HG03521 (cell line): ENCODE data around the gene RAB6B.

ENCODE experiments used
- ATAC-seq: cut with Tn5 transposase; IDR thresholded peaks from one replicate; pipeline ENCODE4 v1.9.1; 2021; ENCODE audit warnings: mild to moderate bottlenecking, moderate library complexity; ENCODE audit not compliant: unreplicated experiment

The RAB6B gene

DNA sequence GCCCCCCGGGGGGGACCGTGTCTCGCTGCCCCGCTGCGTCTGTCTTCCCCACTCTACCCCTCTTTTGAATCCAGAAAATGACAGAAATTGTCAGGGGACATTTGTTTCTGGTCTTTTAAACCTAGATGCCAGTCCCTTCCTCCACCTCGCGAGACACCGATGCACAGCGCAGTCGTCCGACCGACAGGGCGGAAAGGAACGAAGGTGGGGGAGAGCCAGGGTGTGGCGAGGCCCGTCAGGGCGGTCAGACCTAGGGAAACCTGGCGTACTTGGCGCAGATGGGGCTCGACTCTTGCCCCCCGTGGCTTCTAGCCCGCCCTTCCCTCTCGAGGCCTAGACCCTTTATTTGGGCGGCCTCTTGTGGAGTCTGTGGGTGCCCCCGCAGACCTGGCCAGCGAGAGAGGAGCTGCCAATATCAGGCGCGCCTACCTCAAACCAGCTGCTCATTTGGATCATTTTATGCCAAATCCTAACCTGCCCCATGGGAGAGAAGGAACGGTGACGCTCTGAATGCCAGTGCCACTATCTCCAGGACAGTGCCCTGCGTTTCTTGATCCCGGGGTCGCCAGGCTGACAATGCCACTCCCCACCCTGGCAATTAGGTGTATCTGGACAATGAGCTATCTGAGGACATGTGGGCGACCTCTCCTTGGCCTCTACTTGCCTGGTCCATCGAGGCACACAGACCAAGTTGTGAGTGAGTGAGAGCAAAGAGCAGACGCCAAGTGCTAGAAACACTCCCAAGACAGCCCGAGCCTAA lies 500 bp upstream of the RAB6B start:
- no peak for ATAC-seq

DNA sequence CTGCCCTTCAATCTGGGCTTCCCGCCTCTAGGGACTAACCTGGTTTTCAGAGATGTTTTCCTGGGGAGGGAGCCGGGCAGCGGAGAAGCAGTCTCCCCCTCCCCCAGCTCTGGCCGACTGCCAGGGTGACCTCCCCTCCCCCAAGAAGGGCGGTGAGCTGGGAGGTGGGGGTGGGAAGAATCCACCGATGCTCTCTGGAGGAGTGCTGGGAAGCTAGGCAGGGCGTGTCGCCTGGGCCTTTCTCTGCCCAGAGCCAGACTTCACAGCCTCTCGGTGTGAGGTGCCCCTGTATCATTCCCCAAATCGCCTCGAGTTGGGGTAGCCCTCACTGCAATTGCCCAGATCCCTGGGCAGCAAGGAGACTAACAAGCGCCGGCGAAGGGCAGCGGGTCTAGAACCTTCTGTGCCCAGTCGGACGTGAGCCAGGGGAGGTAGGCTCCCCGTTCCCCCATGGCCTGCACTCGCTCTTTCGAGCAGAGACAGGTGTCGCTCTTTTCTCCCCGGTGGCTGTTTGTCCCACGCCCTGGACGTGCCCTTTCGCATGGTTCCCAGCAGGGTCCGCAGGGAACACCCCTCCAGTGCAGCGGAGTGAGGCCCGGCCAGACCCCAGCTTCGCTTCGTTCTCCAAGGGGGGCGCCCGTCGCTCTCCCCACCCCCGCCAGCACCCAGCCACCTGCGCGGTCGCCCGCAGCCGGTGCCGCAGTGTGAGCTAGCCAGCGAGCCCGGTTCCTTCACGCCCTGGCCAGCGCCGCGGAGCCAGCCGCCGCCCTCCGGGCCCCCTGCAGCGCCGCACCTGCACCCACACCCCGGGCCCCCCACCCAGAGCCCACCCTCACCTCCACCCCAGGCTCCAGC lies 1.1 kb downstream of the RAB6B start:
- ATAC-seq, result no peak

DNA sequence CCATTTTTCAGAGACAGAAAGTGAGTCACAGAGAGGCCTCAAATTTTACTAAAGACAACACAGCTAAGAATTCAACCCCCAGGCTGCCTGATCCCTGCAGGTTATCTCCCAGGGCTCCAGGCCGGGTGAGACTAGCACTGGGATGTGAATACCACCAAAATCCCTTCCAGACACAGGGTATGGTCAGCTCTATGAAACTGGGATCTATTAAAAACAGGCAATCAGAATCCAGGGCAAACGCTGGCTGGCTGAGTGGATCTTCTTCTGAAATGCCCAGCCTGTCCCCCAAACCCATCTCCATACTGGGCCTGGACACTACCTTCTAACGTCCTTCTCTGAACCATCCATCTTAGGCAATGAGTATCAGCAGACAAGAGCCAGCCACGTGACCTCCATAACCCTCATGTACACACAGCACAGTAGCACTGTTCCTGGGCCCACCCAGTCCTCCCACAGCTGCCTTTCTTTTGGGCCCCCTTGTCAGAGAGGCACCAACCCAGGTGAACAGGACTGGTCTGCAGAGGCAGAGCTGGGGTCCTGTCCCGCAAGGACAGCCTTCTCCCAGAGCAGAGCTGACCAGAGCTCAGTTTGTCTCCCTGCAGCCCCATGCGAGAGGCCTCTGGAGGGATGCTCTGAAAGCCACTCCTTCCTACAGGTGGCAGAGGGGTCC lies 1.9 kb downstream of the RAB6B start:
- no peak for ATAC-seq

DNA sequence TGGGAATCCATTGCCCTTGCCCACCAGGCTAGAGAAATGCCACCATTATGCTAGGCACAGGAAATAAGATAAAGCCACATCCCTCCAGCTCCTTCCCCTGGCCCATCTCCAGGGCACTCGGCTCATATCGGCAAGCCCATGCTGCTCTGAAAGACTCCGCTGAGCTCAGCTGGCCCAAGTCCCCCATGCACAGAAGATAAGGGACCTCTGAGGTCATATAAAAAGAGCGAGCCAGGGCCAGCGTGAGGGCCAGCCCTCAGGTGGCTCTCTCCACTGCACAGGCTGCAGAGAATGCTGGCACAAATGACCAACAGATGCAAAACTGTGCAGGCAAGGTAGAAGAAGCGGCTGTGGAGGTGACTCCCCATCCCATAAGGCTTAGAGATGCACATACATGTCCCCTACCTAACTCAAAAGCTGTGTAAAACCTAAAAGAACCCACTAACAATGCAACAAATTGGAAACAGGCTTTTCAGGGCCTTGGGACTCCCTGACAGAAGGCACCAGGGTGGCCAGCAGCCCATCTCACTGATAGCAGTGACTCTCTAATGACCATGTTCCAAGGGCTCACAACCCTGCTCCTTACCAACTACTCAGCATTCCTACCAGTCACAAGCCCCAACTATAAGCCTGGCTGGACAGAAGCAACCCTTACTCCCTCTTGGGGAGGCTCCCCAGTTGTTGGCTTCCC lies 3.0 kb downstream of the RAB6B start:
- no peak for ATAC-seq

DNA sequence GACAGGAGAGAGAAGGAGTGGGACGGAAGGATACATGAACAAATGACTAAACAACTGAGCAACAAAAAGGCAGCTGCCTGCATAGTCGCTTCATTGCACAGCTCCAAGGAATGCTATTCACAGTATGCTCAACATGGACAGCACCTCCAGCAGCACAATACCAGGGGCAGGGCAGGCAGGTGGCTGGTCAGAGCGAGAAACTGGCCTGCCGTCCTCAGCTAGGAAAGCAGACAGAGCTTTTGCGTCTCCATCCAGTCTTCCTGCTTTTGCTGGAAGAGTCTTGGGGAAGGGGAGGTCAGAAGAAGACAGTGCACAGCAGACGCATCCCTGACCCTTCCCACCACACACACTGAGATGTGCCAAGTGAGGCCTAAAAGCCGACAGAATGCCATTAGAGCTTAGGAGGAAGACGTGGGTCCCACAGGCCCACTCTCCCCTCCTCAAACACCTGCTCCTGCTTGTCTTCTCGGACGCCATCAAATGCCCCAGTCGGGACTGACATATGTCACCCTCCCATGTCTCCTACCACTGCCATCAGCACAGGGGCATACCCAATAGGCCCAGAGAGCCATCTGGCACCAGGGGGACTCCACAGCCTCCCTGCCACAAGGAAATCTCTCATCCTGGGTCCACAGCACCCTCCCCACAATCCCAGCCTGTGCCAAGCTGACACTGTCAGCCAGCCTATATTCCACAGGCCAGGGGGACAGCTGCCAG lies 3.9 kb downstream of the RAB6B start:
- no peak for ATAC-seq

DNA sequence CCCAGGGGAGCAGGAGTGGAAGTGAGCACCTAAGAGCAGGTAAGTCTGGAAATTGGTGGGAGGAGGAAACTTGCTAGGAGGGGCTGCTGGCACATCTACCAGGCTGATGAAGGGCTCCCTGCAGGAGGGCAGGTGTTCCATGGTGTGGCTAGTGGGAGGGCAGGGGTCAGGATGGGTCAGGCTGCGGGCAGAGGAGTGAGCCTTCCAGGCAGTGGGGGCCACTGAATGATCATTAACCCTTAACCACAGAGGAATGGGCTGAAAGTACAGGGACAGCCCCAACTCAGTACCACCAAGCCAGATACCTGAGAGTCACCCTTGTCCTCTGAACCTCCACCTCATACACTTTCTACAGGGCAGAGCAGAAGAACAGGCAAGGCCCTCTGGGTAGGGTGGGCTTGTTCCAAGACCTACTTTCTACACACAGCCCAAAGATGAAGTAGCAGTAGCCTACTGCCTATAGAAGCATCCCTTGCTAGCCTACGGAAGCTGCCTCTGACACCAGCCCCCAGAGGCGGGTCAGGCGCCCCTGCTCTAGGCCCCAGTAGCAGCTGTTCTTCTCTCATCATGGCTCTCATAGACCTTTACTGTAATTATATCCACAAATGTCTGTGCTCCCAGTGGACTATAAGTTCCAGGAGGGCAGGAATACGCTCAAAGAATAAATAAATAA lies 4.6 kb downstream of the RAB6B start:
- no peak for ATAC-seq

DNA sequence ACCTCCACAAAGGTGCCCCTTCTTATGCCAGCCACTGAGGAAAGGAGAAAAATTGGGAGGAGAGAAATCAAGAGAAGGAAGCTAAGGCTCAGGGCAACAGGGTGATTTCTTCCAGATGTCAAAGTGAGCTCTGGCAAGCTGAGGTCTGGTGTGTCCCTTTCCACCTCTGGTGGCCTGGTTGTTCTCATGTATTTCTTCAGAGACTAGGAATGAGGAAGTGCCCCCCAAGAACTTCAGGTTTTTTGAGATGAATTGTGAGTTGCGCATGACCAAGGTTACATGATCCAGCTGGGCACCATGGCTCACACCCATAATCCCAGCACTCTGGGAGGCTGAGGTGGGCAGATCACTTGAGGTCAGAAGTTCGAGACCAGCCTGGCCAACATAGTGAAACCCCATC lies 5.6 kb downstream of the RAB6B start:
- no peak for ATAC-seq

DNA sequence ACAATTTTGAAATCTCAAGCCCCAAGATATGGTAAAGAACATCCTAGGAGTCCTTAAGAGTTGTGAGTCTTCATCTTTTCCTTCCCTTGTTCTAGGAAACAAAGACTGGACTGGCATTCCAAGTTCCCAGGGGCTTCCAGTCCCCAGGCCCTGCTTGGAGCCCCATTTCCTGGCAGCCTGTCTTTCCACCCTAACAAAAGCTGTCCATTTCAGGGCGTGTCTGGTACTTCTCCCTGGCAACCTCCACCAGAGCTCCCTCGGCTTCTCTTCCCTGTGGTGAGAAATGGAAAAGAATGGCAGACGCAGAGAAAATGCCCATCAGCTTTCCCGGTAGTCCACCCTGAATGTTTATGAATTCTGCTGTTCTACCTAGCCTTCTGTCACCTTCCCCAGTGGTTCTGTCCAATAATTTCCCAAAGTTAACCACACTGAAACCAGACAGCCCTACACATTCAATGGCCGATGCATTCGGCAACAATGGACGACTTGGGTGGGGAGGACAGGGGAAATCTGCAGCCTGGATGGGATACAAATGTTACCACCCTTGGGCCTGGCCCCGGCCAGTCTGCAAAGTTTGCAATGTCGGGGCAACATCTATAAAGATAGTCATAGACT lies 6.8 kb downstream of the RAB6B start:
- ATAC-seq, result no peak

DNA sequence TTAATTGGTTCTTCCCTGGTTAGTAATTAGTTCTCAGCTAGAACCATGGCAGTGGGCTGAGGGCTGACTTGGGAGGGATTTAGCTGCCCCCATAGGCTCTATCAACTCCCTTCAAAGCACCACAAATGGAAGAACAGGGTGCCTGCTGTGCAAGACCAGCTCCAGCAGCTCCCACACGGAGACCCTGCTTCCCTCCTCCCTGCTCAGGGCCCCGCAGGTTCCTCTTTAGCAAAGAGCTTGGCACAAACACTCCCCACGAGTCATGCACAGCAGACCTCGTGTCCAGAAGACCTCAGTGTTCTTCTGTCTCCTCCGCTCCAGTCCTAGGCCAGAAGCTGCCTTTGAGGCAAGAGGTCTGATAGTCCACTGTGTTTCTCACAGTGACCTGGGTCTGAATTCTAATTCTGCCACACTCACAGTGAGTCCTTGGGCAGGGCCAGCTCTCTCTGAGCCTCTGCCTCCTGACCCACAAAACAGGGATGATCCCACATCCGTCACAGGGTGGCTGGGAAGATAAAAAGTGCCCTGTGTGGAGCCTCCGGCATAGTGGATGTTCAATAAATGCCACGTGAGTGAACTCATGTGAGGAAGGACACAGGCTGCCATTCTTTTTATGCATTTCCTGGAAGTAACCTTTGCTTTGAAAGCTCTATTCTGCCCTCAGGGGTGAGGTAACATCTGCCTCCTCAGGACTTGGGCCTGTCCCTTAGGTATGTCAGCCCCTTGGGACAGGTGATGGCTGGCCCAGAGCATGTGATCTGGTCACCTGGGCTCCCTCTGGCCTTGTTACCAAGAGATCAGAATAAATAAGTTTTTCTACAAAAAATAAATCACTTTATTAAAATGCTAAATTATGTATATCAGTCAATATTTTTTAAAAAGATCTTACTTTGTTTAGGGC lies 7.6 kb downstream of the RAB6B start:
- no peak for ATAC-seq

DNA sequence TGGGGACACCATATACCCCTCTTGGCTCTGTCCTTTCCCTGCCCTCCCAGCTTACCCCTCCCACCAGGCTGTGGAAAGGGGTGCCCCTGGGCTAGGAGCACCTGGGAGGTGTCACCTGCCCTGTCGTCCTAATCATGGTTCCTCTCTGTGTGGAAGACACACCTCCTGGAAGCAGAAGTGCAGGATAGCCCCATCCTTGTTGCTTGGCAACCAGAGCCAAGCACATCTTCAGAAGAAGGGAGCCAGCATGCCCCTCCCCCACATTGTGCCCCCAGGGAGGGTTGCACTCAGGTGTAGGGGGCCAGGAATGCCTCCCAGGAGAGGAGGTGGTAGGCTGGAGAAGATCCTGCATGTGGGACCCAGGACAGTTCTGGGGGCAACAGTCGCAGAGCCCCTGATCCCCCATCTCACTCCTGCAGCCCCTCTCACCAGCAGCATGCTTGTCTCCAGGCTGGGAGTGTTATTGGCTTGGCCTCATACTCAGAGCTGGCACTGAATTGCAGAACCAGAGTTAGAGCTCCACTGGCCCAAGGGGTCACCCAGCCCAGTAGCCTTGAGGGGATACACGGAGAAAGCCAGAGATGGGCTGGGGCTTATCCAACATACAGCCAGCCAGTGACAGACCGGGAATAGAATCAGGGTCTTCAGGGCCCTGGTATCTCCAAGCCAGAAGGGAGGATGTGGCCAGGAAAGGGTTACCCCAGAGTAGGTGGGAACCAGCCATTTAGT lies 8.4 kb downstream of the RAB6B start:
- no peak for ATAC-seq

DNA sequence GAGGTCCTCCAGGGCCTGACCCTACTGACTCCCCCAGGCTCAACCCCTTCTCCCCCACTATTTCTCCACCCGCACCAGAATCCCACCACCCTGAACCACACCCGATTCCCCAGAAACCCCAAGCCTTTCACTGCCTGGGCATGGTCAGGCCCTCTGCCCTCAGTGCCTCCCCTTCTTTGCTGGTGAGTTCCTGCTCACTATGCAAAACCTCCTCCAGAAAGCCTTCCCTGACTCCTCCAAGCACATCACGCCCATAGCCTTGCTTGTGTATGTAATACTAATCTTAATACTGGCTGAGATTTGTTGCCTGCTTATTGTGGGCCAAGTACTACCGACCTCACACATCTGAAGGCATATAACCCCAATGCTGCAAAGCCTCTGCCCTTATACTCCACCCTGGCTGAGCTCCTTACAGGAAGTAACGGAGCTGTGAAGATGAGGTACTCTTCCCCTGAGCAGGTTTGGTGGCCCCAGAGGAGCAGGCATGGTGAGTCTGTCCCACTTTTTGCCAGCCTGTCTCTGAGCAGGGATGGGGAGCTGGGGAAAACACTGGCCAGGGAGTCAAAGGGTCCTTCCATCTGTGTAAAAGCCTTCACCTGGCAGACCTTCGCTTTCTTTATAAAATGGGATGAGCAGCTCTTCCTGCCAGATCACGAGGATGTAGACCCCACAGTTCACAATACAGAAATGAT lies 9.5 kb downstream of the RAB6B start:
- no peak for ATAC-seq

DNA sequence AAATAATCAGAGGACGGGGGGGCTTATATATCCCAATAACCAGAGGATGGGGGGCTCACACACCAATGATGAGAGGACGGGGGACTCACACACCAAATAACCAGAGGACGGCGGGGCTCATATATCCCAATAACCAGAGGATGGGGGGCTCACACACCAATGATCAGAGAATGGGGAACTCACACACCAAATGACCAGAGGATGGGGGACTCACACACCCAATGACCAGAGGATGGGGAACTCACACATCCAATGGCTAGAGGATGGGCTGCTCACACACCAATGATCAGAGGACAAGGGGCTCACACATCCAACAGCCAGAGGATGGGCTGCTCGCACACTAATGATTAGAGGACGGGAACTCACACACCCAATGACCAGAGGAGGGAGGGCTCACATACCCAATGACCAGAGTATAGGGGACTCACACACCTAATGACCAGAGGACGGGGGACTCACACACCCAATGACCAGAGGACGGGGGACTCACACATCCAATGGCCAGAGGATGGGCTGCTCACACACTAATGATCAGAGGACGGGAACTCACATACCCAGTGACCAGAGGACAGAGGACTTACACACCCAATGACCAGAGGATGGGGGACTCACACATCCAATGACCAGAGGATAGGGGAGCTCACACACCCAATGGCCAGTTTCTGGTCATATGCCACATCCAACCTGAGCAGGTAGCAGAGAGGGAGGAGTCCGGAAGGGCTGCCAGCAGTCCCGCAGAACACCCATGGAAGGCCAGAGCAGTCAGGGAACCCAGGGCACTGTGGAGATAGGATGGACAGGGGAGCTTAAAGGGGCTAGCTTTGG lies 10.6 kb downstream of the RAB6B start:
- ATAC-seq, result no peak

DNA sequence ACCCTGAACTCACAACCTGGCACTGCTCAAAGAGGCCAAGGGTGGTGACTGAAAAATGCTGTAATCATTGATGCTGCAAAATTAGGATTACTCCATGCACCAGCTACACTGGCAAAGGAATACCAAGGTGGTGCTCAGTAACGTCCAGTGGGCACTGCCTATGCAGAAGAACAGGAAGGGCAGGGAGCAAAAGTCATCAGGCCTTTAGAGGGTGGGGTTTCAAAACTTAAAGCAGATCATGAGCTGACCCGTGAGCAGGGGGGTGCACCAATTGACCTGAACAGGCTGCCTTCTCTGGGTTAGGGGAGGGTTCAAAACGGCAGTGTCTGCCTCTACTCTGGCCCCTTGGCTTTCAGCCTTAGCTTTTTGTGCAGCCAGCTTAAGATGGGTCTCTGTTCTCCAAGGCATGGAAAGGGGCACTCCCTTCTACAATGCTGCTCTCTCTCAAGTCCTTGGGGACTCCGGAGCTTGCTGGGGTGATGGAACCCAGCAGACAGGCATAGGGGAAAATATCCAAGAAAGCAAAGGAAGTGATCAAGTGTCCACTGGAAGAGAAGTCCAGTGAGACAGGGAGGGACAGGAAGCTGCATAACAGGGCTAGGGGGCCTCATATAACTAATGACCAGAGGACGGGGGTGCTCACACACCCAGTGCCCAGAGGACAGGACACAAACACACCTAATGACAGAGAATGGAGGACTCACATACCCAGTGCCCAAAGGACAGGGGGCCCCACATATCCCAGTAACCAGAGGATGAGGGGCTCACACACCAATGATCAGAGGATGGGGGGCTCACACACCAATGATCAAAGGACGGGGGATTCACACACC lies 11.4 kb downstream of the RAB6B start:
- no peak for ATAC-seq

DNA sequence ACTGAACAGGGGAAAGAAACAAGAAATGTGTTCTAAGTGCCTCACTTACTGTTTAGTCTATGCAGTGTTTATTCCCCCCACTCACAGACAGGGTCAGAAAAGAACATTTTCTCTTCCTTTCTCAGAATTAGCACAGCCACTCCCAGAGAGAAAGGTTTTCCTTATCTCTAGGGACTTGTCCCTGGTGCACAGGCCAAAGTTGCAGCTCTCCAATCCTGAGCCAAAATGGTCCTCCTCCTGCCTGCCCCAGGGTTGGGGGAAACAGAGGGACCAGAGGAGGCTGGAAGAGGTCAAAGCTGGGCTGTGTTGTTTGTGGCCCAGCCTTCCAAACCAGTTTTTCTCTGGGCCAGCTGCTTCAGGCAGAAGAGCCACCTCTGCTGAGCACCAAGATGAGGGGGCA lies 12.0 kb downstream of the RAB6B start:
- ATAC-seq, result no peak

DNA sequence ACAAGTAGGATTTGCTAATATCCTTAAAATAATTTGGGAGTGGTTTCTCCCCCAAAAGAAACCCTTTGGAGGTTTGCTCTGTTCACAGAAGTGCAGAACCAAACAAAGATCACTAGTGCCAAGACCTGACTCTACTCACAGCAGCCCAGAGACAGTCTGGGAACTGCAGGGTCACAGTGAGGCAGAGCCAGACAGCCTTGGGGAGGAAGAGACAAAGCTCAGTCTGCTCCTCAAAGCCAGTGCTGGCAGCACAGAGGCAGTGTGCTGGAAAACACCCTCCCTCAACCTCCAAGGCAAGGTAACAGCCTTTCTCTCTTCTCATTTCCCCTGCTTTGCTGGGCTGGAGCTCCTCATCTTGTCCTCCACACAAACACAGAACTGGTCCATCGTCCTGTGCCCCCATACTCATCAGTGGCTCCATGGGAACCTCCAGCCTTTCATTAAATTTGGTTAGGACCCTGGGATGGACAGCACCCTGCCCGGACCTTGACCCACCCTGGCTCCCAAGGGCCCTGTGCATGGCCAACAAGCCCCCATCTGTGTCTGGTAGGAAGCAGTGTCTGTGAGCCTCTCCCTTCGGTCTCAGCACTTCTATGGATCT lies 12.6 kb downstream of the RAB6B start:
- ATAC-seq, result no peak
